GM04504 (cell line): ENCODE measurements around the gene SNCA.

Source experiments
- DNase-seq: peaks from one replicate; pipeline ENCODE4 v3.0.0-alpha.2; 2012; ENCODE audit warnings: low read depth

SNCA gene

GRCh38 chr4:89704651-89705395 is 132.1 kb downstream of the SNCA start:
- DNase-seq = no peak

- no peak for DNase-seq
Measured at GRCh38 chr4:89703829-89704590, 133.0 kb downstream of the SNCA start.

- DNase-seq = no peak
Measured at GRCh38 chr4:89700766-89701423, 136.1 kb downstream of the SNCA start.

GRCh38 chr4:89685690-89686089 is 151.3 kb downstream of the SNCA start:
- DNase-seq = no peak

- DNase-seq = no peak
Measured at GRCh38 chr4:89685277-89685676, 151.7 kb downstream of the SNCA start.

GRCh38 chr4:89684536-89684935 is 152.4 kb downstream of the SNCA start:
- DNase-seq = no peak

- no peak for DNase-seq
Measured at GRCh38 chr4:89682808-89683207, 154.2 kb downstream of the SNCA start.

GRCh38 chr4:89681671-89682070 is 155.3 kb downstream of the SNCA start:
- no peak for DNase-seq

- no peak for DNase-seq
Measured at GRCh38 chr4:89681219-89681618, 155.7 kb downstream of the SNCA start.

GRCh38 chr4:89674876-89675459 is 162.0 kb downstream of the SNCA start:
- no peak for DNase-seq
